ENCODE measurements around the gene LRRTM4. TPM values are rescaled to one million over a fixed set of nuclear protein-coding genes. Genes with fewer than 3 reads are reported as not detected.
A peak's percentile ranks its signal among the peaks of the same experiment; 100 is the strongest.

The LRRTM4 gene
- total and polyA plus RNA-seq, 2 donors from 2014 or later = 0.19 TPM; not detected in 1

- Histone ChIP-seq H3K9ac (ENCODE audit: low read length in 3 of 3) (no peak overlapping the region), H3K36me3 (ENCODE audit: control insufficient read depth in 2 of 3, insufficient read depth in 3 of 3, low read length in 3 of 3) (no peaks in the 10 kb centered on the region), H3K9me3 (ENCODE audit: control insufficient read depth in 2 of 3, insufficient read depth in 1 of 3, low read length in 3 of 3) (no peaks in the 10 kb centered on the region), H3K4me3 (ENCODE audit: low read length in 3 of 3) (no peak overlapping the region), H3K27me3 (ENCODE audit: control insufficient read depth, insufficient read depth, low read length) (no peaks in the 10 kb centered on the region), H3K27ac (ENCODE audit: low read depth in 2 of 2, low read length in 2 of 2) (no peak overlapping the region), H3K4me1 (ENCODE audit: control insufficient read depth in 2 of 3, insufficient read depth in 2 of 3, low read depth in 1 of 3, low read length in 3 of 3) (no peaks in the 10 kb centered on the region)
- FAIRE-seq = no peak
- intact Hi-C loops (cut with DNase I) = no loop called here
- no peak for DNase-seq
- TF ChIP-seq CTCF (IDR thresholded peaks at IDR 0.05; ENCODE audit: borderline replicate concordance, extremely low read depth, insufficient read depth) = no peak
Measured at GRCh38 chr2:77522888-77523287, 712 bp upstream of the LRRTM4 start.

DNA sequence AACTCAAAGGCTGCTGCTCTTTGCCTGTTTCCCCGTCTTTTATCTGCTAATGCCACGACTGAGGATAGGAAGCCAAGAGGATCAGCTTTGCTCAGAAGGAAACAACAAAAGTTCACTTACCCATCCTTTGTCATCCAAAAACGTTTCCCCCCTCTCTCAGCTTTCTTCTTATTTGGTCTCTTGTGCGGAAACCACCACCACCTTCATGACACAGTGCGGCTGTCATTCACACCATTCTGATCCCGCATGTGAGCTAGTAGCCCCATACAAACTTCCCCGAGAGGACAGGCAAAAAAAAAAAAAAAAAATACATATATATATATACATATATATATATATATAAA lies 656 bp downstream of the LRRTM4 start:
- no peak for DNase-seq
- no peak for FAIRE-seq
- Histone ChIP-seq H3K36me3 (ENCODE audit: control insufficient read depth in 2 of 3, insufficient read depth in 3 of 3, low read length in 3 of 3) (no peaks in the 10 kb centered on the region), H3K27ac (ENCODE audit: low read depth in 2 of 2, low read length in 2 of 2) (no peak overlapping the region), H3K4me1 (ENCODE audit: control insufficient read depth in 2 of 3, insufficient read depth in 2 of 3, low read depth in 1 of 3, low read length in 3 of 3) (no peaks in the 10 kb centered on the region), H3K27me3 (ENCODE audit: control insufficient read depth, insufficient read depth, low read length) (no peaks in the 10 kb centered on the region), H3K4me3 (ENCODE audit: low read length in 3 of 3) (peak overlapping the region in 1 of 3 donors; percentile 39), H3K9ac (ENCODE audit: low read length in 3 of 3) (no peak overlapping the region), H3K9me3 (ENCODE audit: control insufficient read depth in 2 of 3, insufficient read depth in 1 of 3, low read length in 3 of 3) (no peaks in the 10 kb centered on the region)
- no peak for TF ChIP-seq CTCF (IDR thresholded peaks at IDR 0.05; ENCODE audit: borderline replicate concordance, extremely low read depth, insufficient read depth)
- intact Hi-C loops (cut with DNase I) = no loop called here

- no peak for FAIRE-seq
- no peaks in the 10 kb centered on the region for H3K4me1 ChIP-seq (ENCODE audit: control insufficient read depth in 2 of 3, insufficient read depth in 2 of 3, low read depth in 1 of 3, low read length in 3 of 3)
- no peak overlapping the region for H3K9ac ChIP-seq (ENCODE audit: low read length in 3 of 3)
- peak overlapping the region in 1 of 3 donors; percentile 39 for H3K4me3 ChIP-seq (ENCODE audit: low read length in 3 of 3)
- intact Hi-C loops (cut with DNase I) = no loop called here
- H3K27ac ChIP-seq (ENCODE audit: low read depth in 2 of 2, low read length in 2 of 2) = no peak overlapping the region
- TF ChIP-seq CTCF (IDR thresholded peaks at IDR 0.05; ENCODE audit: borderline replicate concordance, extremely low read depth, insufficient read depth) = no peak
- no peaks in the 10 kb centered on the region for H3K9me3 ChIP-seq (ENCODE audit: control insufficient read depth in 2 of 3, insufficient read depth in 1 of 3, low read length in 3 of 3)
- no peaks in the 10 kb centered on the region for H3K27me3 ChIP-seq (ENCODE audit: control insufficient read depth, insufficient read depth, low read length)
- peak in 2 of 5 donors; percentile 31 to 38 for DNase-seq
- H3K36me3 ChIP-seq (ENCODE audit: control insufficient read depth in 2 of 3, insufficient read depth in 3 of 3, low read length in 3 of 3) = no peaks in the 10 kb centered on the region
Measured at GRCh38 chr2:77520641-77521547, 1.3 kb downstream of the LRRTM4 start.
